Measurements from ENCODE around the gene NLRP4.

The NLRP4 gene

DNA sequence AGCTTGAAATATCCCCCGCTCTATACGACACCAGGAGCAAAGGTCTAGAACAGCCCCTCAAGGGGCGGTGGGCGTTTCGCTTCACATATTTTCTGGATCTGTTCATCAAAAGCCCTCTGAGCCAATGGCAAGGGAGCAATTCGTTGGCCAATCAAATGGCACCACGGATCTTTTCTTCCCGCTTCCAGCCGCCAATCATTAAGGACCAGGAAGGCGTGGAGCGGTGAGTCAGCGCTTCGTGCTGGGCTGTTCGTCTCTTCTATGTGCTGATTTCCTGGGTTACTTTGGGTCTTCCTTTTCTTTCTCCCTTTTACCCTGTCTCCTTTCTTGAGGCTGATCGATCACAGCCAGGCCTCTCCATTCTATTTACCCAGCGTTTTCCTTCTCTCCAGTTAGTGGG is at the start of gene NLRP4:
Gene NLRP4, plus strand, starts transcription at position 201 of the 400 bp plus-strand sequence. CDS start 15,541 bp downstream, outside the sequence.
- TF ChIP-seq, protein P1, sequence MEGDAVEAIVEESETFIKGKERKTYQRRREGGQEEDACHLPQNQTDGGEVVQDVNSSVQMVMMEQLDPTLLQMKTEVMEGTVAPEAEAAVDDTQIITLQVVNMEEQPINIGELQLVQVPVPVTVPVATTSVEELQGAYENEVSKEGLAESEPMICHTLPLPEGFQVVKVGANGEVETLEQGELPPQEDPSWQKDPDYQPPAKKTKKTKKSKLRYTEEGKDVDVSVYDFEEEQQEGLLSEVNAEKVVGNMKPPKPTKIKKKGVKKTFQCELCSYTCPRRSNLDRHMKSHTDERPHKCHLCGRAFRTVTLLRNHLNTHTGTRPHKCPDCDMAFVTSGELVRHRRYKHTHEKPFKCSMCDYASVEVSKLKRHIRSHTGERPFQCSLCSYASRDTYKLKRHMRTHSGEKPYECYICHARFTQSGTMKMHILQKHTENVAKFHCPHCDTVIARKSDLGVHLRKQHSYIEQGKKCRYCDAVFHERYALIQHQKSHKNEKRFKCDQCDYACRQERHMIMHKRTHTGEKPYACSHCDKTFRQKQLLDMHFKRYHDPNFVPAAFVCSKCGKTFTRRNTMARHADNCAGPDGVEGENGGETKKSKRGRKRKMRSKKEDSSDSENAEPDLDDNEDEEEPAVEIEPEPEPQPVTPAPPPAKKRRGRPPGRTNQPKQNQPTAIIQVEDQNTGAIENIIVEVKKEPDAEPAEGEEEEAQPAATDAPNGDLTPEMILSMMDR (IDR thresholded peaks at IDR 0.05; ENCODE audit: low read depth, low read length), result no peak
- H3K4me3 ChIP-seq (ENCODE audit: low read depth, low read length), result no peak within 1 kb of the TSS

- H3K4me3 ChIP-seq (ENCODE audit: low read depth, low read length), result no peak overlapping the region
- TF ChIP-seq, protein P1 (IDR thresholded peaks at IDR 0.05; ENCODE audit: low read depth, low read length), result no peak
These were observed 41.3 kb upstream of the NLRP4 start for GRCh38 chr19:55795021-55795420.

GRCh38 chr19:55801416-55801815 is 34.9 kb upstream of the NLRP4 start:
- TF ChIP-seq, protein P1 (IDR thresholded peaks at IDR 0.05; ENCODE audit: low read depth, low read length), result no peak
- H3K4me3 ChIP-seq (ENCODE audit: low read depth, low read length), result no peak overlapping the region

GRCh38 chr19:55802281-55802680 is 34.1 kb upstream of the NLRP4 start:
- TF ChIP-seq, protein P1 (IDR thresholded peaks at IDR 0.05; ENCODE audit: low read depth, low read length), result no peak
- H3K4me3 ChIP-seq (ENCODE audit: low read depth, low read length), result no peak overlapping the region

- TF ChIP-seq, protein P1 (IDR thresholded peaks at IDR 0.05; ENCODE audit: low read depth, low read length), result no peak; the same call in 1 of the 2 replicates
- H3K4me3 ChIP-seq (ENCODE audit: low read depth, low read length), result no peak overlapping the region
These were observed 26.8 kb upstream of the NLRP4 start for GRCh38 chr19:55809381-55810058.

GRCh38 chr19:55811340-55811739 is 25.0 kb upstream of the NLRP4 start:
- TF ChIP-seq, protein P1 (IDR thresholded peaks at IDR 0.05; ENCODE audit: low read depth, low read length), result no peak
- no peak overlapping the region for H3K4me3 ChIP-seq (ENCODE audit: low read depth, low read length)

GRCh38 chr19:55812449-55812848 is 23.9 kb upstream of the NLRP4 start:
- TF ChIP-seq, protein P1 (IDR thresholded peaks at IDR 0.05; ENCODE audit: low read depth, low read length), result no peak
- H3K4me3 ChIP-seq (ENCODE audit: low read depth, low read length), result no peak overlapping the region
